NCI-H2196 (cell line): ENCODE measurements around the gene LCLAT1.
"Not testable (repeated sequence)": the region's sequence is repeated elsewhere in the genome, so short reads cannot be mapped to it uniquely, and the experiment has no call there.

Experiments
- DNase-seq: peaks from one replicate; lab custom pipeline; 2025; ENCODE audit not compliant: unreplicated experiment; lab: John Stamatoyannopoulos, UW

Gene LCLAT1

GRCh38 chr2:30454571-30454970, 7.5 kb downstream of the LCLAT1 start:
- no peak for DNase-seq

GRCh38 chr2:30455114-30455738, 8.2 kb downstream of the LCLAT1 start:
- DNase-seq: no peak

- DNase-seq: no peak
Measured at GRCh38 chr2:30456106-30456505, 9.1 kb downstream of the LCLAT1 start.

- DNase-seq: no peak
Measured at GRCh38 chr2:30456579-30456978, 9.5 kb downstream of the LCLAT1 start.

GRCh38 chr2:30457296-30457695, 10.2 kb downstream of the LCLAT1 start:
- no peak for DNase-seq

GRCh38 chr2:30459140-30459539, 12.1 kb downstream of the LCLAT1 start:
- no peak for DNase-seq

- no peak for DNase-seq
Measured at GRCh38 chr2:30462131-30462857, 15.2 kb downstream of the LCLAT1 start.

GRCh38 chr2:30463535-30463934, 16.5 kb downstream of the LCLAT1 start:
- DNase-seq: no peak

GRCh38 chr2:30464544-30465170, 17.6 kb downstream of the LCLAT1 start:
- DNase-seq: no peak

GRCh38 chr2:30465171-30465545, 18.1 kb downstream of the LCLAT1 start:
- DNase-seq: no peak

- no peak for DNase-seq
Measured at GRCh38 chr2:30466216-30466615, 19.2 kb downstream of the LCLAT1 start.

- DNase-seq: not testable (repeated sequence)
Measured at GRCh38 chr2:30467062-30467826, 20.2 kb downstream of the LCLAT1 start.

GRCh38 chr2:30470426-30470825, 23.4 kb downstream of the LCLAT1 start:
- no peak for DNase-seq

GRCh38 chr2:30472326-30472725, 25.3 kb downstream of the LCLAT1 start:
- DNase-seq: no peak

GRCh38 chr2:30475542-30475941, 28.5 kb downstream of the LCLAT1 start:
- no peak for DNase-seq

- no peak for DNase-seq
Measured at GRCh38 chr2:30476636-30477035, 29.6 kb downstream of the LCLAT1 start.

GRCh38 chr2:30480703-30481322, 33.8 kb downstream of the LCLAT1 start:
- DNase-seq: no peak

- peak; percentile 33 for DNase-seq
Measured at GRCh38 chr2:30481323-30481800, 34.3 kb downstream of the LCLAT1 start.

GRCh38 chr2:30482011-30482410, 35.0 kb downstream of the LCLAT1 start:
- DNase-seq: no peak

GRCh38 chr2:30484145-30484544, 37.1 kb downstream of the LCLAT1 start:
- DNase-seq: no peak

GRCh38 chr2:30484995-30485394, 37.9 kb downstream of the LCLAT1 start:
- no peak for DNase-seq
